Superior temporal gyrus (tissue), 1 donor: ENCODE results near the gene BDH2.

Experiments used
- DNase-seq: peaks from one replicate; pipeline ENCODE4 v3.0.0-alpha.2; 2016; ENCODE audit errors: extremely low spot score

Gene BDH2

DNA sequence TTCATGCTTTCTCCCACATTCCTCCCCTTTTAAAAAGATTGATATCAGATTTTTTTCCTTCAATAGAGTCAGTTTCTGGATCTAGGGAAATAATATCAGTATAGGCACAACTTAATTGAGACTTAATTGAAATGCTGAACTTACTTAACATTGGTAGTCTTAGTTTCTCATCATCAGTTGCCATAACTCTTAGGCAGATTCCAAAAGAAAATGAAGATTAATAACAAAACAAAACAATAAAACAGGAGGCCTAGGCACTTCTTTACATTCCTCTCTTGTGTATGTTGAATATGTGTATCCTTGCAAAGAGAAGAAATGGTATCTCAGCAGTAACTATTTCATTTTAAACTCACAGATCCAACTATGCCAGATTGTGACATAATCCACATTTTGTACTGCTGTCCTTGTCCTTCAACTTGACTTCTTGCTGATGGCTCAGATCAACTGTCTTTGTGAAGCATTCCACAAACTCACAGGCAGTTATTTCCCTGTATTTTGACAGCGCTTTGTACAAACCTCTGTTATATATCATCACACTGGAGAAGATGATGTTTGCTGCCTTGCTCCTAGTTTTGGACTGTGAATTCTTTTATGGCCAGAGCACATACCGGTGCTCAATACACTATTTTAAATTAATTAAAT lies 14.0 kb downstream of the BDH2 start:
- no peak for DNase-seq

DNA sequence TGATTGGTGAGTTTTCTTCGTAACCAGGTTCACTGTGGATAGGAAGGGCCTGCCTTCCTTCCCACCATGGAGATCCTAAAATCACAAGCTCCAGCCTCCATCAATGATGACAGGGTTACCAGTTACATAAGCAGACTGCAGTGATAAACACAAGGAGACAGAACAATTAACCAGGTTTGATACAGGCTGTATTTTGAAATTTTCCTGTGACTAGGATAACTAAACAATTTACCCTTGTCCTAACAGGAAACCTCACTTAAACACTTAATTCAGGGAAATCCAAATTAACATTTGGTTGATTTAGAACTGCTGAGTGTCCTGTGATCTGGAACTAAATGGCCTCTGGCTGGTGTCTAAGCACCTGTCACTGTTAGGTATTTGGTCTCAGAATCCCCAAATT lies 20.0 kb downstream of the BDH2 start:
- DNase-seq: no peak

DNA sequence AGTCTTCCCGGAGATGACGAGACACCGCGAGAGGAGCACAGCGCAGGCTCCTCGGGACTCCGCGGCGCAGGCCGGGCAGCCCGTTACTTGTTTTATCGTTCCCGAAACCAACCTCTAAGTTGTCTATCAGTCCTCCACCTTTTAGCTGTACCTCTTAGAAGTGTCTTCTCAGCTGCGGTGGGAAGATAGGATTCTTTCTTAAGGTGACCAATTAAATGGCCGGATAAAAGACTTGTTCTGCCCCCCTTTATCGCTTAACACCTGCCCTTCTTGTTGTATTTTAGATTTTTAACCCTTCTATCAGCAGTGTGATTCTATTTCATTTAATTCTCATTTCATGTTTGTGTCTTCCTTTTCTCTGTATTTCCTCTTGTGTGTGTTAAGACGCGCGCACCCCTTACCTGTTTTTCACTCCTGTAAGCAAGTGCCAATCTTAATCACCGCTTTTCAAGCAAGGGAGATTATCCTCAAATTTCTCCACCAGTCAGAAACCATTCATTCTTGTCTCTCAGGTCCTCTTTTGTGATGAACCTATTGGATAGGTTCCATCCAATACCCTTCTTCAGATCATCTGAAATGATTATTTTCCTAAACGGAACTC lies 22.8 kb downstream of the BDH2 start, which contains the start of gene SLC9B2:
TSS of gene SLC9B2 (minus strand) at position 15 of the 601 bp plus-strand sequence. CDS start 9,211 bp downstream, outside the sequence.
- peak; percentile 63 for DNase-seq

DNA sequence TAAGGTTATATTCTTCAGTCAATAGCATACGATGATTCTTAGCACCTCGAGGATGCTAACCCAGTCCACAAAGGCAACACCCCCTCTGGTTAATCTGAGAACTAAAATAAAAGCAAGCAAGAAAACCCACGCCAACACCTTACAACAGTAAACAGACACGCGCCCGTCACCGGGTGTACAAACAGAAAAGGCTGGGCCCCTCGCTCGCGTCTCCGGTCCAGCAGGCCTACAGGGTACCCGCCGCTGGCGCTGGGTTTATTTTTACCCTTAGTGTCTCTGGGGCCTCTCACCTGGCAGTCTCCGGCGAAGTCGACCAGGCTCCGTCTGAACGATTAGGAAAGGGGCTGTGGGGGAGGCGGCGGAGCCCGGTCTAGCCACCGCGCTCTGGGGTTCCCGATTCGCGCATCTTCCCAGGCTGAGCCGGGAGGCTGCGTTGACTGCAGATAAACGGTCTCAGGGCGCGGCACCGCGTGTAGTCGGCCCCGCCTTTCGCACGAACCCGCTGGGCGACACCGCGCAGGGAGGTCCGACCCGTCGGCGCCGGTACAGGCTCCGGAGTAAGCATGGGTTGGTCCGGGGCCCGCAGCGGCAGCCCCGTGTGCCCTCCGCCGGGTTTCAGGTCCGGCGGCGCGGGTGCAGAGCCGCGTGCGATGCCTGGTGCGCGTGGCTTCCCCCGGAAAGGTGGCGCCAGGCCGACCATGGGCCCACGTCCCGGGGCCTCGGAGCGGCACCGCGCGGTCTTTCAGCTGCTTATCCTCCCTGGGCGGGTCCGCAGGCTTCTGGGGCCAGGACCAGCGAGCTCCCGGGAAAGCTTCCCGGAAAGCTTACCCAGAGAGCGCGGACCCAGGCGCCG lies 23.5 kb downstream of the BDH2 start:
- DNase-seq: peak; percentile 56

DNA sequence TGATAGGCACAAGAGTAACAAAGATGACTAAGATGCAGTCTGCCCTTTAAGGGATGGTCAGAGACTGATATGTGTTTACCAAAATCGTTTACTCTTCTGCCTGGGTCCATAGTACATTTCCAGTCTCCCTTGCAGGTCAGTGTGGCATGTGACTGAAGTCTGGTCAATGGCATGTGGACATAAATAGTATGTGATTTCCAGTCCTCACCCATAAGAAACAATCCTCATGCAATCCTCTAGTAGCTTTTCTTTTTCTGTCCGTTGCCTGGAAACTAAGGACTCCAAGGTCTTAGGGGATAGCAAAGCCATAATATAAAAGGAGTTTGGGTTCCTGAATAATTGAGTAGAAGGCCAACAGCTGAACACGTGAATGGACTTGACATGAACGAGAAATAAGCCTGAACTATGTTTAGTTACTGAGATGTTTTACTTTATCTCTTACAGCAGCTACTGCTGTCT lies 24.2 kb downstream of the BDH2 start:
- DNase-seq: no peak

DNA sequence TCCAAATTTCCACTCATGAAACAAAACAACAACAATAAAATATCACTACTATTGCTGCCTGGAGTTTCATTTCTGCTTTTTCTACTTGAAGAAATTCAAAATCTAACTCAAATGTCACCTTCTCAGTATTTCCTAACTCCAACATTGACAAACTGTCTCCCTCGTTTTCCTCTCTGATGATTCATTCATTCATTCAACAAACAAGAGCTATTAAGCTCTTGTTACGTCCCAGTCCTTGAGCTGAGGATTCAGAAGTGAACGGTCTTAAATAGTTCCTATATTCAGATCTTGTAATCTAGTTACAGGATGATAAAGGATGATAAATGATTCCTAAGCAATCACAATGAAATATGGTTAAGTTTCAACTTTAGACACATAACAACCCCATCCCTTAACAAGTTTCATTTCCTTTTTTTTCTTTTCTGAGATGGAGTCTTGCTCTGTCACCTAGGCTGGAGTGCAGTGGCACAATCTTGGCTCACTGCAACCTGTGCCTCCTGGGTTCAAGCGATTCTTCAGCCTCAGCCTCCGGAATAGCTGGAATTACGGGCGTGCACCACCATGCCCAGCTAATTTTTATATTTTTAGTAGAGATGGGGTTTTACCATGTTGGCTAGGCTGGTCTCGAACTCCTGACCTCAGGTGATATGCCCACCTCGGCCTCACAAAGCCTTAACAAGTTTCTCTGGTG lies 24.7 kb downstream of the BDH2 start:
- no peak for DNase-seq

DNA sequence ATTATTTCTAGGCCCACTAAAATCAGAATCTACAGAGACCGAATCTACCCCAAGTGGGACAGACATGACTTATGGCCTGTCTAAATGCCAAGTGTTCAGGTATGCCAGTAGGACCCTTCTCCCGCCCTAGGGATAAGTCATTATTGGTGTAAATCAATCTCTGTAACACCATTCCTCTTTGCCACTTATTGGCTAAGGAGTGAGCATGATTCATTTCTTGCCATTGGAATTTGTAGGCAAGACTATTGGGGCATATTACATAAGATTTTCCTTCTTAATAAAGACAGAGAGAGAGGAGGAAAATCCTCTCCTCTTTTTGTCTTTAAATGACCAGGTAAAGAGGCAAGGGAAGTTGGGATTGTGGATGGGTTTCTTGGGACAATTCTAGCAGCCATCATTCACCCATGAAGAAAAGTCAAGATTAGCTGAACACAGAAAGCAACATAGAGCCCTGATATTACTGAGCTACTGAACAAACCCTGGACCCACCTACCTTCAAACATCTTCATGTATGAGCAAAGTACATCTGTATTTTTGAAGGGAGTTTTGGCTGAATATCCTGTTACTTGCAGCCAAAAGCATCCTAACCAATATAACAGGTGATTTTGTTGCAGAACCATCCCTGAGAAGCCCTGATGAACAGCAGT lies 25.7 kb downstream of the BDH2 start:
- DNase-seq: no peak

DNA sequence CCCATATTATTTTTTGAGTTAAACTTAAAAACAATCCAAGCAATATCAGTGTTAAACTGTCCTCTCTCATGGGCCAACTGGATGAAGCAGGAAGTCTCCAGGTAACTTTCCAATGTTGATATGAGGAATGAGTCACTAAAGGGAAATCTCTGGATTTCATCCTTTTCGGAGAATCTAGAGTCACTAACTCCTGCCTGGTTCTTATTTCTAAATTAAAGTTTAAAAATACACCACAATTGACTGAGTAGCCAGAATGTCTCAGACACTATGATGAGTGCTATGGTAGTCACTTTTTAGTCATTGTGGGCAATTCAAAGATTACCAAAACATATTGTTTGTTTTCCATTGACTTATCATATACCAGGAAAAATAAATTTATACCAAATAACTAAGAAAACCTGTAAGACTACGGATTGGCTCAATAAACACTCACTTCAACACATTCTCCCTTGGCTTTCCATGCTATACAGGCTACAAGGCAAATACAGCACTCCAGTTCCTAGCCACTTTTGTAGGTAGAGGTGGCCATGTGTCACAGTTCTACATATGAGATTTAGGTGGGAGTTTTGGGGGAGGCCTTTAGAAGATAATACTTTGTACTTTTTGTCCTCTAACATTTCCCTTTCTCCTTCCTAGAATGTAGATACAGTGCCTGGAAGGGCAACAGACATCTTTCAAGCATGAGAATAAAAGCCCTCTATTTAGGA lies 31.6 kb downstream of the BDH2 start:
- no peak for DNase-seq

DNA sequence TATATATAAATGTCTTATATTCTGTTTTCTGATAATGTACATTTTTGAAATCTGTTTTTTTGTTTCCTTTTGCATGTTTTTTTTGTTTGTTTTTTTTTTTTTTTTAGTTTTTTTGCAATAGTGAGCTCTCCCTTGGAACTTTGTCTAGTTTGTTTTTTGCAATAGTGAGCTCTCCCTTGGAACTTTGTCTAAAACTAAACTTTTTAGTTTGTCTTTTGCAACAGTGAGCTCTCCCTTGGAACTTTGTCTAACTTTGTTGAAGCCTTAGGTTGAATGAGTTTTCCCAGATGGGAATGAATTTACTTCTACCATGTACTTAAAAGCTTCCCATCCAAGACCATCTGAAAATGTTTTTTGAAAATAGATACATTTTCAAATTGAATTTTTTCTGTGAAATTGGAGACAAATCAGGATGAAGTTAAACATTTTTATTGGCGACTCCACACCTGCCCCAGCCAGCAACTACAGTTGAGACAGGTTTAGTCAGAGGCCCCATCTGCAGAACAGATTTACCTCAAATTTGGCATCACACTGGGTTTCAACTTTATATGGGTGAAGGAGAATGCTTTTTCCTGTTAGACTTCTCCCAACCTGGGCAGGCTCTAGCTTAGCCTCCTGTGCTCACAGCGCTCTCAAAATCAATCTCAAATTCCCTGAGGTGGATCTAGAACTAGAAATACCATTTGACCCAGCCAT lies 39.0 kb downstream of the BDH2 start:
- DNase-seq: no peak

DNA sequence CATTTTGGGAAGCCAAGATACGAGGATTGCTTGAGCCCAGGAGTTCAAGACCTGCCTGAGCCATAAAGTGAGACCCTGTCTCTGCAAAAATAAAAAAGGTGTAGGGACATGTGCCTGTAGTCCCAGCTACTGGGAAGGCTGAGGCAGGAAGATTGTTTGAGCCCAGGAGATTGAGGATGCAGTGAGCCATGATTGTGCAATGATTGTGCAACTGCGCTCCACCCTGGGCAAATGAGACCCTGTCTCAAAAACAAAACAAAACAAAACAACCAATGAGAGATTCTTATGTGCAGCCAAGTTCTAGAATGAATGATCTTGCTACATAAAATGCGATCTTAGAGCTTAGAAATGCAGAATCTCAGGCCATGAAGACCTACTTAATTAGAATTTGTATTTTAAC lies 45.6 kb downstream of the BDH2 start:
- no peak for DNase-seq

DNA sequence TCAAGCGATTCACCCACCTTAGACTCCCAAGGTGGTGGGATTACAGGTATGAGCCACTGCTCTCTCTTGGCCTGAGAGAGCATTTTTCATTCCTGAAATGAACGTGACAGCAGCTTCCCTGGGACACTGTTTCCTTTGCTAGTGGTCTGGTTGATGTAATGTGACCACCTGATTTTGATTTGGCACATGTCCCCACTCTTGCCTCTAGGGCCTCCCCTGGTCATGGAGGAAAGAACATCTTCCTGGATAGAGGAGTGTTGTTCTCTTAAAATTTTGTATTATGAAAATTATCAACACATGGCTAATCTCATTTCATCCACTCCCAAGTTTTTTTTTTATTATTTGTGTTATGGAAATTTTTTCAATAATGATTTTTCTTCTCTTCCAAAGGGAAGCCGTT lies 46.9 kb downstream of the BDH2 start:
- DNase-seq: no peak

DNA sequence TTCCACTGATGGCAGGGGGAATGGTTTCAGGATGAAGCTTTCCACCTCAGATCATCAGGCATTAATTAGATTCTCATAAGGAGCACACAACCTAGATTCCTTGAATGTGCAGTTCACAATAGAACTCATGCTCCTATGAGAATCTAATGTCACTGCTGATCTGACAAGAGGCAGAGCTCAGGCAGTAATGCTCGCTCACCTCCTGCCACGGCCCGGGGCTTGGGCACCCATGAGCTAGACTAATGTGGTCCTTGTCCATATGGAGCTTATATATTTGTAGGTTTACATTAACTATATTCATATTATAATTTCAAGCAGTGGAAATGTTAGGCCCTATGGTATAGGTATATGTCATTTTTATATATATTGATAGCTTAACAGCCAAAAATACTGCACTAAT lies 47.5 kb downstream of the BDH2 start:
- no peak for DNase-seq

DNA sequence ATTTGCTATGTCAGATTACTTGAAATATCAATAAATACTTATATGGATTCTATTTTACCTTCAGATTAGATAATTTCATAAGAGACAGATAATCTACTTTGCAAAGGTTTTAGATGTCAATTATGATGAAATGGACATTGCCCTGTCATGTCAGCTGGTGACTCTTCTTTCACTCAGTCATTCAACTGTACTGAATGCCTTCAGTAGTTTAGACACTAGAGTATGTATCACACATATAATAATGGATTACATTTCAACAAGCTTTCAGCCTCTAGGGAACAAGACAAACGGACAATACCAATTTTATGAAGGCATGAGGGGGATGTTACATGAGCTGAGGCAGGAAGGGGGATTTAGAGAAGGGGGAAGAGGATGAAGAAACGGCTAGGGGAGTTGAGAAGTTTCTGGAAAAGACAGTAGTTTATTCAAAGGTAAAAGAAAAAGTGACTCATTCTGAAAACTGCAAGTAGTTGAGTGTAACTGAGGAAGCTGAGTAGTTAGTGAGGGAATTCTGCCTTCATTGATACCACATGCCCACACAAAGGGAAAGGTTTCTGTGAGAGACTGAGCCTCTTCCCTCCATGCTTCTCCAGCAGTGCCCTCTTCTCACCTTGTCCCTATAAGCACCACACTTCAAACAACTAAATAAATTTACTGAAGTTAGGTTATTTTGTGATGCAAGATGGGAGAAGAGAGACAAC lies 48.7 kb downstream of the BDH2 start:
- no peak for DNase-seq

DNA sequence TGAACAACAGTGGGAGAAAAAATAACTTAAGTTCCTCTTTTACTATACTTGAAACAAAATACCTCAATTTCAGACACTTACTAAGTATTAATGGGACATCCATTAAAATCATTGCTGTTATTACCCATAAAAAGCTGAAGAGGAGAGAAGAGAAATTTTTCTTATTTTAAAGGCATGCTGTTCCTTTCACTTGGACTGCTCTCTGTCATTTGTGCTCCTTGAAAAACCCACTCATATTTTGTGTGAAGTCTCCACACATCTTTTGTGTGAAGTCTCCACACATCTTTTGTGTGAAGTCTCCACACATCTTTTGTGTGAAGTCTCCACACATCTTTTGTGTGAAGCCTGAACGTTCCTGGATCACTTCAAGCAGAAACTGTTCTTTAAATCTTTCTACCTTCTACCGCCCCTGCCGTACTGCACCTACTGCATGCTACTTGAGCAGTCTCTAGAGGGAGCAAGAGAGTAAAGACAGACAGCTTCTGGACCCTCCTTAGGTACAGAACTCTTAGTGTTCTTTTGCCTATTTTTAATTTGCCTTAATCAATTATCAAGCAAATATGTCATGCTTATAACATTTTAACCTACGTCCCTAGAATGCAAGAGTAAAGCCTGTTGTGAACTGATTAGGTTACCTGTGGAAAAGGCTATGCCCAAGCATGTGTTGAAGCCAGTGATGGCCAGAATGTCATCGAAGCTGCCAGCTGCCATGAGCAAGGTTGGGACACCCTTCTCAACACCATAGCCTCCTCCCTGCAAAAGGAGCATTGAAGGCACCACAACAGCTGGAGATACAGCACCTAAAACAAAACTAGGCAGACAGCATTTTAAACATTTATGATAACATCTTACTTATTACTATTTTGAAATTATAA lies 53.0 kb downstream of the BDH2 start:
- DNase-seq: peak; percentile 53

DNA sequence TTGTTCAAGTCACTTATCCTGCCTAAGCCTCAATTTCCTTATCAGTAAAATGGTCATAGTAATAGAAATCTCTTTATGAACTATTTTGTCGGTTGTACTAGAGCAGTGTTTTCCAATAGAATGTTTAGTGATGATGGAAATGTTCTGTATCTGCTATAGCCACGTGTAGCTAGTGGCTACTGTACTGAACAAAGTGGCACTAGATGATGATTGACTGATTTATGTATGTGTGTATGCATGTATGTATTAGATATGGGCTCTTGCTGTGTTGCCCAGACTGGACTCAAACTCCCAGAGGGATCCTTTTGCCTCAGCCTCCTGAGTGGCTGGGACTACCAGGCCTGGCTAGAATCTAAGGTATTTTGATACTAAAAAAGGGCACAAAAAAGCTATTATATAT lies 55.5 kb downstream of the BDH2 start:
- no peak for DNase-seq

DNA sequence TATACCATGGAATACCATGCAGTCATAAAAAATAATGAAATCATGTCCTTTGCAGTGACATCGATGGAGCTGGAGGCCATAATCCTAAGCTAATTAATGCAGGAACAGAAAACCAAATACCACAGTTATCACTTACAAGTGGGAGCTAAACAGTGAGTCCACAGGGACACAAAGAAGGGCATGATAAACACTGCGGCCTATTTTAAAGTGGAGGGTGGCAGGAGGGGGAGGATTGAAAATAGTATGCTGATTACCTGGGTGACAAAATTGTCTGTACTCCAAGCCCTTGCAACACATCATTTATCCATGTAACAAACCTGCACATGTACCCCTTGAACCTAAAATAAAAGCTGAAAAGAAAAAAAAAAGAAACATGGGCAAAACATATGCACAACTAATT lies 63.5 kb downstream of the BDH2 start:
- no peak for DNase-seq

DNA sequence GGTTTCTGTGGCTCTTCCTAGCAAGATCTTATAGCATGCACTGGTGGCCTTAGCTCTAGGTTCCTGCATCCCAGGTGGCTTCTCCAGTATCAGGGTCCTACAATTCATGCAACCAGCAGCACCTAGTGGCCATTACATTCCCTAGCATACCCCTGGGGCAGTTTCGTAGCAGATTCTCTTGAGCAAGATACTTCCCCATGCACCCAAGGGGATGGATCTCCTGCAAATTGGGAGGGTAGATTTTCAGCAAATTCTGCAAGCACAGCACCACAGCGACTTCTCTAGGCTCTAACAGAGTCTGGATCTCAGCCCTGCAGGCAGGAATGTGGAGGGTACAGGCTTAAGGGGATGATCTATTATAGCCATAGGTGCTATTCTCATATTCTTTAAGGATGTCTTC lies 67.1 kb downstream of the BDH2 start:
- no peak for DNase-seq

DNA sequence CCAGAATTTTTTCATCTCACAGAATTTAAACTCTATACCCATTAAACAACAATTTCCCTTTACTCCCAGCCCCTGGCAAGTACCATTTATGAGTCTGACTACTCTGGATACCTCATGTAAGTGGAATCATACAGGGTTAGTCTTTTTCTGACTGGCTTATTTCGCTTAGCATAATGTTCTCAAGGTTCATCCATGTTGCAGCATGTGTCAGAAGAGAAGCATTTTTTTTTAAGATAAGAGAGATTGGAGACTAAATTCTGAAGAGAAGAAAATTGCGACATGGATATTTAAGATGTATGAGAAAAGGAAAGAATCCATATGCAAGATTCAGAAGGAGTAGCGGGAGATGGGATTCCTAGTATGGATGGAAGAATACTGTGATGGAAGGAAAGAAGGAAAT lies 68.8 kb downstream of the BDH2 start:
- no peak for DNase-seq

DNA sequence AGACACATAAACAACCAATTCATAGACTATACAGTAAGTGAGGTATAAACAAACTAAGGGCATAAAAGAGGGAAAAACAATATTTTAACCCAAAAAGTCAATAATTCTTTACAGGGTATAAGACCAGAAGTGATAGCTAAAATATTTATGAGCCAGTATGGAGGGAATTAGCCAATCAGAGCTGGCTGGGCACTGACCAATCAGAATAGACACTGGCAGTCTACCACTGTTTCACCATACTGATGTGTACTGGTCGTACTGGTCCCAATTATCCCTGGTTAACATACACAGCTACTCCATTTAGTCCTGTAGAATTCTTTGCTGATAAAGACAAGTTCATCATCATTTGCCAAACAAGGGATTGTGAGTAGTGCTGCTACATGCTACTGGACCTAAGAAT lies 70.3 kb downstream of the BDH2 start:
- no peak for DNase-seq
